KG1 (cell line): Measurements from ENCODE around the gene HLA-DOA.

Experiments used
- DNase-seq: peaks from one replicate; lab custom pipeline; 2025; lab: John Stamatoyannopoulos, UW

The HLA-DOA gene

GRCh38 chr6:33008944-33009861, at the start of gene HLA-DOA:
Gene HLA-DOA, minus strand, starts transcription at chr6:33009591.
- peak; percentile 49 for DNase-seq

- DNase-seq: no peak
Observed at GRCh38 chr6:33057222-33058150, 48.1 kb upstream of the HLA-DOA start.

GRCh38 chr6:33053230-33053629, 43.8 kb upstream of the HLA-DOA start:
- DNase-seq: no peak

- no peak for DNase-seq
Observed at GRCh38 chr6:33052627-33053026, 43.2 kb upstream of the HLA-DOA start.

- DNase-seq: no peak
Observed at GRCh38 chr6:33050014-33050810, 40.8 kb upstream of the HLA-DOA start.

GRCh38 chr6:33049323-33050013, 40.1 kb upstream of the HLA-DOA start:
- DNase-seq: no peak

- no peak for DNase-seq
Observed at GRCh38 chr6:33040157-33040556, 30.8 kb upstream of the HLA-DOA start.

- DNase-seq: no peak
Observed at GRCh38 chr6:33036535-33036934, 27.1 kb upstream of the HLA-DOA start.

GRCh38 chr6:33034554-33034953, 25.2 kb upstream of the HLA-DOA start:
- DNase-seq: no peak

GRCh38 chr6:33030245-33030644, 20.9 kb upstream of the HLA-DOA start:
- DNase-seq: no peak

GRCh38 chr6:33029328-33030184, 20.2 kb upstream of the HLA-DOA start:
- peak; percentile 62 for DNase-seq

GRCh38 chr6:33028220-33028849, 18.9 kb upstream of the HLA-DOA start:
- DNase-seq: no peak

GRCh38 chr6:33024521-33024920, 15.1 kb upstream of the HLA-DOA start:
- no peak for DNase-seq

- no peak for DNase-seq
Observed at GRCh38 chr6:33023536-33023935, 14.1 kb upstream of the HLA-DOA start.

- no peak for DNase-seq
Observed at GRCh38 chr6:33021917-33022316, 12.5 kb upstream of the HLA-DOA start.

GRCh38 chr6:33019372-33019771, 10.0 kb upstream of the HLA-DOA start:
- no peak for DNase-seq

GRCh38 chr6:33018904-33019303, 9.5 kb upstream of the HLA-DOA start:
- DNase-seq: peak; percentile 69

GRCh38 chr6:33018418-33018817, 9.0 kb upstream of the HLA-DOA start:
- no peak for DNase-seq

- DNase-seq: no peak
Observed at GRCh38 chr6:33017694-33018353, 8.4 kb upstream of the HLA-DOA start.
